HG03159 (cell line): ENCODE measurements around the gene PLS1.
A peak's percentile ranks its signal among the peaks of the same experiment; 100 is the strongest.
"Not testable (repeated sequence)": the region's sequence is repeated elsewhere in the genome, so short reads cannot be mapped to it uniquely, and the experiment has no call there.

Experiments
- ATAC-seq: cut with Tn5 transposase; IDR thresholded peaks from one replicate; pipeline ENCODE4 v1.9.1; 2021; ENCODE audit warnings: mild to moderate bottlenecking, moderate library complexity; ENCODE audit not compliant: unreplicated experiment

The PLS1 gene

GRCh38 chr3:142690613-142691012, 94.4 kb downstream of the PLS1 start:
- ATAC-seq, result no peak

- ATAC-seq, result no peak
Measured at GRCh38 chr3:142691527-142691926, 95.3 kb downstream of the PLS1 start.

GRCh38 chr3:142693136-142693853, 97.1 kb downstream of the PLS1 start:
- no peak for ATAC-seq

GRCh38 chr3:142694225-142694624, 98.0 kb downstream of the PLS1 start:
- ATAC-seq, result no peak

- ATAC-seq, result no peak
Measured at GRCh38 chr3:142705198-142705597, 109.0 kb downstream of the PLS1 start.

GRCh38 chr3:142706321-142707127, 110.3 kb downstream of the PLS1 start:
- no peak for ATAC-seq

- ATAC-seq, result no peak
Measured at GRCh38 chr3:142709207-142709606, 113.0 kb downstream of the PLS1 start.

- not testable (repeated sequence) for ATAC-seq
Measured at GRCh38 chr3:142714882-142715281, 118.7 kb downstream of the PLS1 start.

GRCh38 chr3:142716102-142716501, 119.9 kb downstream of the PLS1 start:
- no peak for ATAC-seq

- peak; percentile 31 for ATAC-seq
Measured at GRCh38 chr3:142723665-142723967, 127.4 kb downstream of the PLS1 start.

GRCh38 chr3:142723968-142724681, 127.9 kb downstream of the PLS1 start, which contains the start of gene TRPC1:
Gene TRPC1 (plus strand): TSS chr3:142724034. CDS start chr3:142724560, 526 bp downstream.
- peak; percentile 94 for ATAC-seq

- peak; percentile 24 for ATAC-seq
Measured at GRCh38 chr3:142724682-142725356, 128.6 kb downstream of the PLS1 start.

- no peak for ATAC-seq
Measured at GRCh38 chr3:142725357-142725739, 129.2 kb downstream of the PLS1 start.

GRCh38 chr3:142726017-142726416, 129.8 kb downstream of the PLS1 start:
- no peak for ATAC-seq

- no peak for ATAC-seq
Measured at GRCh38 chr3:142732066-142732465, 135.9 kb downstream of the PLS1 start.

GRCh38 chr3:142734834-142735233, 138.6 kb downstream of the PLS1 start:
- no peak for ATAC-seq

- ATAC-seq, result no peak
Measured at GRCh38 chr3:142735462-142735861, 139.3 kb downstream of the PLS1 start.

- ATAC-seq, result no peak
Measured at GRCh38 chr3:142738396-142738795, 142.2 kb downstream of the PLS1 start.

GRCh38 chr3:142746646-142747045, 150.5 kb downstream of the PLS1 start:
- ATAC-seq, result no peak

GRCh38 chr3:142750531-142750930, 154.3 kb downstream of the PLS1 start:
- ATAC-seq, result not testable (repeated sequence)

GRCh38 chr3:142752605-142753004, 156.4 kb downstream of the PLS1 start:
- ATAC-seq, result not testable (repeated sequence)
